WTC11 (cell line): ENCODE measurements around the gene DDAH2. TPM values are rescaled to one million over a fixed set of nuclear protein-coding genes. Genes with fewer than 3 reads are reported as not detected.
A peak's percentile ranks its signal among the peaks of the same experiment; 100 is the strongest.

ENCODE experiments used
- ATAC-seq: fragments of 200-7000 bp; cut with Tn5 transposase; 2 replicates; pipeline ENCODE4 v1.10.0; 2021; ENCODE audit warnings: mild to moderate bottlenecking, moderate library complexity
- CTCF ChIA-PET: fragments of 300-600 bp; sonication (Branson Sonifier 250); formaldehyde crosslinking; loops from one replicate; lab custom pipeline; 2021; ENCODE audit warnings: antibody characterized with exemption; lab: Charles Lee
- POLR2A ChIA-PET: fragments of 350-600 bp; sonication (Branson Sonifier 250); formaldehyde crosslinking; loops from one replicate; lab custom pipeline; 2021; ENCODE audit warnings: antibody characterized with exemption; lab: Charles Lee
- DNase-seq: peaks from one replicate; pipeline ENCODE4 v3.0.0; 2021; ENCODE audit warnings: low spot score
- H3K27ac Mint-ChIP-seq: 2 replicates; pipeline ENCODE4 v1.8.0; 2021; ENCODE audit warnings: mixed read lengths
- H3K27me3 Mint-ChIP-seq: 2 replicates; pipeline ENCODE4 v1.8.0; 2021; ENCODE audit warnings: low read depth, mild to moderate bottlenecking, moderate library complexity, mixed read lengths
- H3K36me3 Mint-ChIP-seq: 2 replicates; pipeline ENCODE4 v1.8.0; 2021; ENCODE audit warnings: mixed read lengths
- H3K4me1 Mint-ChIP-seq: 2 replicates; pipeline ENCODE4 v1.8.0; 2022; ENCODE audit warnings: mixed read lengths
- H3K4me3 Mint-ChIP-seq: 2 replicates; pipeline ENCODE4 v1.8.0; 2021; ENCODE audit warnings: mild to moderate bottlenecking, moderate library complexity, mixed read lengths
- H3K9me3 Mint-ChIP-seq: 2 replicates; pipeline ENCODE4 v1.8.0; 2021; ENCODE audit warnings: mixed read lengths
- CBFB ChIP-seq: sonication (generic); formaldehyde crosslinking; IDR thresholded peaks from 2 replicates; pipeline ENCODE4 v1.8.1; 2022; ENCODE audit warnings: mild to moderate bottlenecking, low read depth, missing genetic modification reagents
- CREM ChIP-seq: sonication (generic); formaldehyde crosslinking; IDR thresholded peaks from 2 replicates; pipeline ENCODE4 v1.8.1; 2022; ENCODE audit warnings: mild to moderate bottlenecking, missing genetic modification reagents, moderate library complexity
- CTCF ChIP-seq: fragments of 200-600 bp; IDR thresholded peaks from 2 replicates; pipeline ENCODE4 v1.8.0; 2022; ENCODE audit warnings: antibody characterized with exemption
- E2F5 ChIP-seq: sonication (generic); formaldehyde crosslinking; IDR thresholded peaks from 2 replicates; pipeline ENCODE4 v1.8.1; 2022; ENCODE audit warnings: mild to moderate bottlenecking, moderate library complexity, missing genetic modification reagents
- ESRRA ChIP-seq: sonication (generic); formaldehyde crosslinking; IDR thresholded peaks from 2 replicates; pipeline ENCODE4 v1.8.1; 2022; ENCODE audit warnings: mild to moderate bottlenecking, missing genetic modification reagents, borderline replicate concordance
- JAZF1 ChIP-seq: fragments of 250-450 bp; sonication (Bioruptor Pico); IDR thresholded peaks from 2 replicates; pipeline ENCODE4 v1.9.0; 2021; ENCODE audit warnings: moderate library complexity, mild to moderate bottlenecking, inconsistent platforms
- PREB ChIP-seq: sonication (generic); formaldehyde crosslinking; IDR thresholded peaks from 2 replicates; pipeline ENCODE4 v1.8.1; 2022; ENCODE audit warnings: mild to moderate bottlenecking, missing genetic modification reagents, moderate library complexity, borderline replicate concordance
- RORB ChIP-seq: fragments of 250-450 bp; sonication (Bioruptor Pico); IDR thresholded peaks from 2 replicates; pipeline ENCODE4 v1.9.0; 2021; ENCODE audit warnings: mild to moderate bottlenecking
- TEAD4 ChIP-seq: sonication (generic); formaldehyde crosslinking; IDR thresholded peaks from 2 replicates; pipeline ENCODE4 v1.8.0; 2022; ENCODE audit warnings: mild to moderate bottlenecking, missing genetic modification reagents
- USF1 ChIP-seq: sonication (generic); formaldehyde crosslinking; IDR thresholded peaks from 2 replicates; pipeline ENCODE4 v1.8.0; 2022; ENCODE audit warnings: mild to moderate bottlenecking, missing genetic modification reagents
- ZBTB21 ChIP-seq: sonication (generic); formaldehyde crosslinking; IDR thresholded peaks from 2 replicates; pipeline ENCODE4 v1.8.1; 2023; ENCODE audit warnings: mild to moderate bottlenecking, missing genetic modification reagents, borderline replicate concordance
- ZNF416 ChIP-seq: fragments of 250-450 bp; sonication (Bioruptor Pico); IDR thresholded peaks from 2 replicates; pipeline ENCODE4 v1.9.0; 2021; ENCODE audit warnings: mild to moderate bottlenecking, inconsistent platforms
- ZNF423 ChIP-seq: fragments of 250-450 bp; sonication (Bioruptor Pico); IDR thresholded peaks from 2 replicates; pipeline ENCODE4 v2.1.2; 2022; ENCODE audit warnings: mild to moderate bottlenecking, moderate library complexity
- ZNF512 ChIP-seq: sonication (generic); formaldehyde crosslinking; IDR thresholded peaks from 2 replicates; pipeline ENCODE4 v1.8.1; 2022; ENCODE audit warnings: missing genetic modification reagents, borderline replicate concordance
- ZNF532 ChIP-seq: fragments of 250-450 bp; sonication (Bioruptor Pico); IDR thresholded peaks from 2 replicates; pipeline ENCODE4 v1.9.0; 2021; ENCODE audit warnings: mild to moderate bottlenecking, borderline replicate concordance
- total RNA-seq: library from RNA; stranded (reverse); gene quantifications from 3 replicates; pipeline ENCODE4 v1.2.3, GENCODE V29; 2021

DDAH2 gene
- total RNA-seq, 1 experiment from 2014 or later = 67.3 TPM

- H3K4me1 Mint-ChIP-seq = peaks cover 12% of the 10 kb centered on the region
- no peak for TF ChIP-seq ZNF532 (CRISPR knock-in tag)
- POLR2A ChIA-PET = no interaction called here
- no peak overlapping the region for H3K27ac Mint-ChIP-seq
- peak overlapping the region; percentile 95 for H3K4me3 Mint-ChIP-seq
- H3K9me3 Mint-ChIP-seq = no peaks in the 10 kb centered on the region
- CTCF ChIA-PET = interaction anchor here (1.2 kb wide), 1 partner anchor 11 kb away, joined by 3 read pairs; no protein-coding TSS in a partner anchor
- ATAC-seq (no peak), DNase-seq (no peak)
- H3K27me3 Mint-ChIP-seq = no peaks in the 10 kb centered on the region; the same call in 1 of the 2 replicates
- peaks cover 7% of the 10 kb centered on the region; the same call in 1 of the 2 replicates for H3K36me3 Mint-ChIP-seq
Observed at GRCh38 chr6:31700740-31701401, 28.2 kb downstream of the DDAH2 start.

GRCh38 chr6:31697555-31697954, 31.5 kb downstream of the DDAH2 start:
- ATAC-seq = no peak
- Mint-ChIP-seq H3K36me3 (peaks cover 11% of the 10 kb centered on the region), H3K4me3 (no peak overlapping the region), H3K9me3 (no peaks in the 10 kb centered on the region), H3K27ac (peak overlapping the region; percentile 41), H3K4me1 (peaks cover 8% of the 10 kb centered on the region), H3K27me3 (no peaks in the 10 kb centered on the region; the same call in 1 of the 2 replicates)
- CTCF ChIA-PET = interaction anchor here (0.7 kb wide), 1 partner anchor 191 kb away, joined by 3 read pairs; no protein-coding TSS in a partner anchor
- TF ChIP-seq JAZF1 (no peak), CBFB (CRISPR knock-in tag) (no peak), ESRRA (CRISPR knock-in tag) (no peak), PREB (CRISPR knock-in tag) (no peak), ZNF416 (no peak), CREM (CRISPR knock-in tag) (no peak)
- no peak for DNase-seq
- POLR2A ChIA-PET = no interaction called here

- Mint-ChIP-seq H3K9me3 (no peaks in the 10 kb centered on the region), H3K27ac (no peak overlapping the region), H3K27me3 (no peaks in the 10 kb centered on the region), H3K4me1 (no peaks in the 10 kb centered on the region), H3K4me3 (no peak overlapping the region), H3K36me3 (peaks cover 19% of the 10 kb centered on the region)
- ChIA-PET POLR2A (no interaction called here), CTCF (interaction anchor here (0.6 to 1.2 kb wide), 3 partner anchors 11 to 44 kb away, joined by 3 to 5 read pairs (median 3); no protein-coding TSS in a partner anchor)
- DNase-seq (no peak), ATAC-seq (no peak)
- no peak for TF ChIP-seq ZNF512 (CRISPR knock-in tag)
- TF ChIP-seq USF1 = no peak
- no peak for TF ChIP-seq RORB
- no peak for TF ChIP-seq ZNF423 (CRISPR knock-in tag)
- no peak for TF ChIP-seq ZNF416
- TF ChIP-seq E2F5 = no peak
- TF ChIP-seq CTCF = no peak
- TF ChIP-seq ZBTB21 (CRISPR knock-in tag) = no peak
- no peak for TF ChIP-seq TEAD4
- TF ChIP-seq ZNF532 (CRISPR knock-in tag) = no peak
Observed at GRCh38 chr6:31693535-31693934, 35.6 kb downstream of the DDAH2 start.
